Activated T-helper 1 cell treated with anti-CD3 and anti-CD28 coated beads, Interleukin-12 subunit alpha, Interleukin-12 subunit beta, Interleukin-2, Interleukin-4 antibody, amounts not matched to agents 30 ng/mL and 10 ng/mL and 1 ng/mL, durations not matched to agents 14 hours and 24 hours and 36 hours (primary cell): ENCODE results near the gene CFAP100. TPM values are rescaled to one million over a fixed set of nuclear protein-coding genes. Genes with fewer than 3 reads are reported as not detected.

Experiments
- DNase-seq: peaks from one replicate; pipeline ENCODE4 v3.0.0; 2021; ENCODE audit warnings: low spot score
- H3K27ac Mint-ChIP-seq: one replicate; pipeline ENCODE4 v1.8.0; 2021; ENCODE audit warnings: mild to moderate bottlenecking, mixed read lengths
- H3K27me3 Mint-ChIP-seq: one replicate; pipeline ENCODE4 v1.8.0; 2022; ENCODE audit warnings: mild to moderate bottlenecking, moderate library complexity, mixed read lengths; ENCODE audit not compliant: insufficient read depth
- H3K36me3 Mint-ChIP-seq: one replicate; pipeline ENCODE4 v1.8.0; 2021; ENCODE audit warnings: low read depth, mixed read lengths
- H3K4me1 Mint-ChIP-seq: one replicate; pipeline ENCODE4 v1.8.0; 2021; ENCODE audit warnings: low read depth, mixed read lengths
- H3K4me3 Mint-ChIP-seq: one replicate; pipeline ENCODE4 v1.8.0; 2021; ENCODE audit warnings: mild to moderate bottlenecking, moderate library complexity, mixed read lengths
- H3K9me3 Mint-ChIP-seq: one replicate; pipeline ENCODE4 v1.8.0; 2021; ENCODE audit warnings: mixed read lengths
- intact Hi-C: fragments of 100-400 bp; cut with micrococcal nuclease; formaldehyde crosslinking; loops from one replicate; pipeline ENCODE4 v1.15.1; 2024
- total RNA-seq: library from RNA; stranded (reverse); gene quantifications from 2 replicates; pipeline ENCODE4 v1.2.3, GENCODE V29; 2022

Gene CFAP100
- total RNA-seq, 1 donor from 2014 or later = not detected

DNA sequence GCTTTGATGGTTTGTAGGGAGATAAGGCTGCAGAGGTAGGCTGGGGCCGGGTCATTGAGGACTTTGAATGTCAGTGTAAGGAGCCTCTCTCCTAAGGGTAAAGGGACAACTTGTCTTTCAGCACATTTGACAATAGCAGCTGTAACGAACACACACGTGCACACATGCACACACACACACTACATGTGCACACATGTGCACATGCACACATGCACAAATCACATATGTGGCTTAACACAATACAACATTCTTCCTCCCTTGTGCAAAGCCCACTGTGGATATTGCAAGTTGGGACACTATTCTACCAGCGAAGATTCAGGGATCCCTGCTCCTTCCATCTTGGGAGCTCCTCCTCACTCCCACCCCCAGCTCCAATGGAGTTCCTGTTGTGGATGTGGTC is 1.1 kb upstream of the CFAP100 start:
- H3K4me1 Mint-ChIP-seq = peaks cover 5% of the 10 kb centered on the region
- H3K27ac Mint-ChIP-seq = no peak overlapping the region
- peaks cover 32% of the 10 kb centered on the region for H3K27me3 Mint-ChIP-seq
- no peaks in the 10 kb centered on the region for H3K9me3 Mint-ChIP-seq
- DNase-seq = no peak
- intact Hi-C loops = no loop called here
- H3K4me3 Mint-ChIP-seq = no peak overlapping the region
- H3K36me3 Mint-ChIP-seq = no peaks in the 10 kb centered on the region

DNA sequence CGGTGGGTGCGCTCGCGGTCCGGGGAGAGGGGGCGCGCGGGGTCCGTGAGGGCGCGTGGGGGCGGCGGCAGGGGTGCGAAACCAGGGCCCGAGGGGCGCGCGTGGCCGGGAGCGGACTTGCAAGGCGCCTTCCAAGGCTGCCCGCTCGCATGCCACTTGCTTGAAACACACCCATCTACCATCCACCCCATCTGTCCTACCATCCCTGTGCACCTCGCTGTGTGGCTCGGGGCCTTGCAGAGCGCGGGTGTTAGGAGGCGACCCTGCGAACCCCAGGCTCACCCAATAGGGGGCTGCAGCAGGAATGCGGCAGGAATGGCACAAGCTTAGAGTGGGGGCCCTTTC is 240 bp downstream of the CFAP100 start:
- no peaks in the 10 kb centered on the region for H3K36me3 Mint-ChIP-seq
- no peaks in the 10 kb centered on the region for H3K4me1 Mint-ChIP-seq
- no peak overlapping the region for H3K4me3 Mint-ChIP-seq
- no peak for DNase-seq
- H3K27me3 Mint-ChIP-seq = peaks cover 26% of the 10 kb centered on the region
- H3K27ac Mint-ChIP-seq = no peak overlapping the region
- H3K9me3 Mint-ChIP-seq = no peaks in the 10 kb centered on the region
- intact Hi-C loops = no loop called here

DNA sequence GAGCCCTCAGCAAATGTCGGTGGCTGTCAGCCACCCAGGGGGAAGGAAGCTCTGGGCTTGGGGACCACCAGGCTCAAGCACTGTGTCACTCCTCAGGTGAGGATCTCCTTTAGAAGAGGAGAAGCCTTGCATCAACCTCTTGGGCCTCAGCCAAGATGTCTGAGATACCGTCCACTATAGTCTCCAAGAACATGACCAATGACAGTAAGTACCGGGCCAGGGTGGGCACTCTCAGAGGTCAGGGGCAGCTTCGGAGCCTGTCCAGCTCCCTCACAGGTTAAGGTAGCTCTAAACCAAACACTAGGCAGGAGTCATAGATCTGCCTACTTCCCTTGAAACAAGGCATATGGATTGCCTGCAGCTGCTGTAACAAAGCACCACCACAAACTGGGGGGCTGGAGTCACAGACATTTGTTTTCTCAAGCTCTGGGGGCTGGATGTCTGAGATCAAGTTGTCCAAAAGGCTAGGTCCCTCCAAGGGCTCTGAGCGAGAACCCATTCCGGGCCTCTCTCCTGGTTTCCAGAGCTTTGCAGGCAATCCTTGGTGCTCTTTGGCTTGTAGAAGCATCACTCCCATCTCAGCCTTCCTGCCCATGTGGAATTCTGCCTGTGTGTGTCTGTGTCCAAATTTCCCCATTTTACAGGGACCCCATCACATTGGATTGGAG is 1.3 kb downstream of the CFAP100 start:
- no peaks in the 10 kb centered on the region for H3K4me1 Mint-ChIP-seq
- H3K36me3 Mint-ChIP-seq = no peaks in the 10 kb centered on the region
- H3K27ac Mint-ChIP-seq = no peak overlapping the region
- no peak overlapping the region for H3K4me3 Mint-ChIP-seq
- H3K27me3 Mint-ChIP-seq = peaks cover 25% of the 10 kb centered on the region
- intact Hi-C loops = no loop called here
- no peaks in the 10 kb centered on the region for H3K9me3 Mint-ChIP-seq
- no peak for DNase-seq

DNA sequence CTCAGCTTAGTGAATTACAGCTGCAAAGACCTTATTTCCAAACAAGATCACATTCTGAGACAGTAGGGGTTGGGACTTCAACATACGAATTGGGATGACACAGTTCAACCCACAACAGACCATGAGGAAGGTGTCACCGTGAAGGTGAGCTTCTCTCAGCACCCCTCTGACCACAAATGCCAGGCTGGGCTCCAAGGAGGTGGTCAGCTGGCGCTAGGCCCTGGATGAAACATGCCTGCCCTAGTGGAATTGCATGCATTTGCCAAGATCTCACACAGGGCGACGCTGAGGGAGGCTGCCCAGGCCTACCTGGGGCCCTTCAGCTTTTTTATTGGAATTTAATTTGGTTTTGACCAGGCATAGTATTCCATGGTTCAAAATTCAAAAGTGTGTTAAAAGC is 1.8 kb downstream of the CFAP100 start:
- intact Hi-C loops = no loop called here
- peaks cover 22% of the 10 kb centered on the region for H3K27me3 Mint-ChIP-seq
- H3K27ac Mint-ChIP-seq = no peak overlapping the region
- H3K36me3 Mint-ChIP-seq = no peaks in the 10 kb centered on the region
- DNase-seq = no peak
- H3K4me3 Mint-ChIP-seq = no peak overlapping the region
- H3K9me3 Mint-ChIP-seq = no peaks in the 10 kb centered on the region
- H3K4me1 Mint-ChIP-seq = no peaks in the 10 kb centered on the region

DNA sequence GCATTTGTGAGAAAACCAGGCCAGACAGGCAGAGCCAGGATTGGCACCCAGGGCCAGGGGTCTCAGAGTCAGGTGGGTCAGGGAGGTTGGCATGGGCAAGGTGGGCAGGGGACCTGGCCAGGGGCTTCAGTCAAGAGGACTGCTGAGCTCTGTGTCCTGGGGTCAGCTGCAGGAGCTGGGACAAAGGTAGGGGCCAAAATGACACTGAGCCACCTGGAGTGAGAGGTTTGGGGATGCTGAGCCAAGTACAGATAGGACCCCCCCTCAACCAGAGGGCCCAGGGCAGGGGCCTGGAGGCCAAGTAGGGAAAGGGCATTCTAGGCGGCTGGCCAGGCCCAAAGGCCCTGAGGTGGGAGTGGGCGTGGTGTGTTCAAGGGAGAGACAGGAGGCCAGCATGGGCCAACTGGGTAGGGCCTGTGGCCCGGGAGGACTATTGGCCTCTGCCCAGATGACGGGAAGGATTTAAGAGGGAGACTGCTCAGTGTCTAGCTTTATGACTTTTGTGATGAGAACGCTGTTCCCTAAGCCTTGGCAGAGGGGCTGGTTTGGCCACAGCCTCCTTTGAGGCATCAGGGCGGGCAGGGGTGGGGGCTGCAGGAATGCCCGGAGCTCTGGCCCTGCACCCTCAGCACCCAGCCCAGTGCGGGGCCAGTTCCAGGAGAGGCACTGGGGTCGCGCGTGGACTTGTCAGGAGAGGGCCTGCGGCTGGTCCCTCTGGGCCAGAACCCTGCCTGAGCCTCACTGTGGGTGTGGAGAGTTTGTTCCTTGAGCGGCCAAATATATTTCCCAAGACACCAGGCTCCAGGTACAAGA is 3.1 kb downstream of the CFAP100 start:
- Mint-ChIP-seq H3K27me3 (peaks cover 13% of the 10 kb centered on the region), H3K9me3 (no peaks in the 10 kb centered on the region), H3K27ac (no peak overlapping the region), H3K36me3 (no peaks in the 10 kb centered on the region), H3K4me3 (no peak overlapping the region), H3K4me1 (no peaks in the 10 kb centered on the region)
- intact Hi-C loops = no loop called here
- no peak for DNase-seq

DNA sequence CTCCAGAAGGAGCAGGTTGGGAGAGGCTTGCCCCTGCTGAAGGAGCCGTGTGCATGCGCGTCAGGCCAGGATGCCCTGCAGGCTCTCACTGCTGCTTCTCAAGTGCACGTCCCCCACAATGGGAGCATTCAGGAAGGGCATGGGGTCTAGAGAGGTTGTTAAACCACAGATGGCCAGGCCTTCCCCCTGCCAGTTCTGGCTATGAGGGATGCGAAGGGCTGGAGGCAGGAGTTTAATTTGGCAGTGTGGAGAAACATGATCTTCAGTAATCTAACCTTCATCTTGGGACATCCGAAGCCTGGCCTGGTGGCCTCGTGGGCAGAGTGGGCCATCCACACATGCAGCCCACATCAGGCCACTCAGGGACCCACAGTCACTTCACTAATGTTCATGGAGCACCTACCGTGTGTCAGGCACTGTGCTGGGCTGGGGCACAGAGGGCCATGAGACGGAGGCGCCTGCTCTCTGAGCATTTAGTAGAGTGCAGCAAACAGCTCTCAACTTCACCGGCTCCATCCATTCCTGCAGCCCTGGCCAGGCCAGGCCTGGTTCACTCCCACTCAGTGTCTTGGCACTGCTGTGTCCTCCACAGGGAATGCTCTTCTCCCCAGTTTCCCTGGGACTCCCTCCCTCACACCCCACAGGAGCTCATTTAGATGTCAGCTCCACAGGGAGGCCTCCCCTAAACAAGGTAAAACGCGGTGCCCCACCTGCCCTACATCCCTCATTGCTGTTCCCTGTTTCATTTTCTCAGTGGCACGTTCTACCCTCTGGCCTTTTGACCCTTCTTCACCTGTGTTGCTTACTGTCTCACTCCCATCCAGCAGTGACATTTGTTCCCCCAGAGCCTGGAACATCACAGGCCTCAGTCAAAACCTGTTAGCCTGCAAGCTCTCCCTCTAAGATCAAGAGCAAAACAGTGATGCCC is 4.0 kb downstream of the CFAP100 start:
- peaks cover 6% of the 10 kb centered on the region for H3K27me3 Mint-ChIP-seq
- no peak overlapping the region for H3K27ac Mint-ChIP-seq
- H3K9me3 Mint-ChIP-seq = no peaks in the 10 kb centered on the region
- intact Hi-C loops = no loop called here
- H3K4me3 Mint-ChIP-seq = no peak overlapping the region
- no peaks in the 10 kb centered on the region for H3K36me3 Mint-ChIP-seq
- no peak for DNase-seq
- no peaks in the 10 kb centered on the region for H3K4me1 Mint-ChIP-seq

DNA sequence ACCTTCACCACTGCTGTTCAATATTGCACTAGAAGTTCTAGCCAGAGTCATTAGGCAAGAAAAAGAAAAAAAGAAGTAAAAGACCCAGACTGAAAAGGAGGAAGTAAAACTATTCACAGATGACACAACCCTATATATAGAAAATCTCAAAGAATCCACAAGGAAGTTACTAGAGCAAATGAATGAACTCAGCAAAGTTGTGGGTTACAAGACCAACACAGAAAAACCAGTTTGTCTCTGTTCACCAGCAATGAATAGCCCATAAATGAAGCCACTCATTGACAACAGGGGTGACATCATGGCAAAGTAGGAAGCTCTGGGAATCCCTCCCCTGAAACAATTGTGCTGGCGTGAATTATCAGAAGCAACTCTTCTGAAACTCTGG is 4.6 kb downstream of the CFAP100 start:
- Mint-ChIP-seq H3K4me3 (no peak overlapping the region), H3K9me3 (no peaks in the 10 kb centered on the region), H3K36me3 (no peaks in the 10 kb centered on the region), H3K27me3 (peaks cover 4% of the 10 kb centered on the region), H3K27ac (no peak overlapping the region), H3K4me1 (no peaks in the 10 kb centered on the region)
- intact Hi-C loops = no loop called here
- no peak for DNase-seq

DNA sequence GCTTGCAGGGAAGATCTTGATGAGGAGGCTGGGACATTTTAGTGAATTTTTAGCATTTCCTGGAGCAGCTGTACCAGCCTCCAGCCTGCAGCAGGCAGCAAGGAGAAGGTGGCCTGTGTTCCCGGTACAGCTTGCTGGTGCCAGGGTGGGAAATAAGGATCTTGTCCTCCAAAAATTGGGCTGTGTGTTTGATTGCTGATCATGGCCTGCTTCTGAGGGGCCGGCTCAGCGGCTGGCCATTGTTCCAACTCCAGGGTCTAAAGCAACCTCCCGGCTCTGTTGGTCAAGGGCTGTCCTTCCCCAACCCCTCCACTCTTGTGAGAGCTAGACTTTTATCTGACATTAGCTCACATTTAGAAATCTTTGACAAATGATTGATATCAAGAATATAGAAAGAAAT is 5.0 kb downstream of the CFAP100 start:
- no peaks in the 10 kb centered on the region for H3K4me1 Mint-ChIP-seq
- peaks cover 2% of the 10 kb centered on the region for H3K27me3 Mint-ChIP-seq
- no peak for DNase-seq
- H3K27ac Mint-ChIP-seq = no peak overlapping the region
- H3K9me3 Mint-ChIP-seq = no peaks in the 10 kb centered on the region
- H3K4me3 Mint-ChIP-seq = no peak overlapping the region
- no peaks in the 10 kb centered on the region for H3K36me3 Mint-ChIP-seq
- intact Hi-C loops = no loop called here

DNA sequence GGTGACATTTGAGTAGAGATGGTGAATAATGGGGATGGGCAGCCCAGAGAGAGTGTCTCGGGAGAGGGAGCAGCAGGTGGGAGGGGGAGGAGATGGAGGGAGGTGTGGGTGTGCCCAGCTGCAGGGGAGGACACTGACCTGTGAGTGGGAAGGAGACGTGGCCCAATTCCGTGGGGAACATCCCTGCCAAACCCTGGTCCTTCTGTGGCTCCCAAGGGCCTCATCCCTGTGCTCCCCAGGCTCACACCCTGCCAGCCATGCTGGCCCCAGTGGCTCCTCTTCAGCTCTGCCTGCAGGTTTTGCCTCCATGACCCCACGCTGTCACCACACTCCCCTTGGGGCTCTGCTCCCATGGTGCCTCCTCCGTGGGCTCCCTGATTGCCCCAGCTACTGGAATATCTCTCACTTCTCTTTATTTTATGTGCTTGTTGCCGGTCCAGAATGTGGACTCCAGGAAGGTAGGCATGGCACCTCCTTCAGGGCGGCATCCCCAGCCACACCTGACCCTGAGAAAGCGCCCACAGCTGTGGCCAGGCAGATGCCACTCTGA is 7.0 kb downstream of the CFAP100 start:
- H3K4me1 Mint-ChIP-seq = no peaks in the 10 kb centered on the region

DNA sequence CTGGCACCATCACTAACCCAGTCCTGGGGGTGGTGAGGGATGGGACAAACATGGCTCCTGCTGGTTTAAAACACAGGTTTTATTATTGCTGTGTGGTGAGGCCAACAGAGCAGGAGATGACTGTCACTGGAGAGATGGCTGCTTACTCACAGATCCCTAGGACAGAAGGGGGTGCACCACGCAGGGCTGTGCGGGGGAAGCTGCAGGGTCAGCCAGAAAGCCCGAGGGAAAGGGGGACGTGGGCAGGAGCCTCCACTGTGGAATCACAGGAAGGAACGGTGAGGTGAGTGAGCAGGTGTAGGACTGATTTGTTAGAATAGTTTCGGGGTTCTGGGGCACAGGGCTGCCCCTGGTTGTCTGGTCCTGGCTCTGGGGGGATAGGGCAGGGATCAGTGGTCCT is 7.5 kb downstream of the CFAP100 start:
- intact Hi-C loops = no loop called here
- H3K27ac Mint-ChIP-seq = no peak overlapping the region
- peaks cover 1% of the 10 kb centered on the region for H3K27me3 Mint-ChIP-seq
- H3K9me3 Mint-ChIP-seq = no peaks in the 10 kb centered on the region
- H3K36me3 Mint-ChIP-seq = no peaks in the 10 kb centered on the region
- H3K4me3 Mint-ChIP-seq = no peak overlapping the region
- no peak for DNase-seq
- H3K4me1 Mint-ChIP-seq = no peaks in the 10 kb centered on the region

More for the DNA sequence above, 7.0 kb downstream of the CFAP100 start:
- Mint-ChIP-seq H3K9me3 (no peaks in the 10 kb centered on the region), H3K36me3 (no peaks in the 10 kb centered on the region), H3K27ac (no peak overlapping the region), H3K4me3 (no peak overlapping the region), H3K27me3 (peaks cover 2% of the 10 kb centered on the region)
- intact Hi-C loops = no loop called here
- no peak for DNase-seq

DNA sequence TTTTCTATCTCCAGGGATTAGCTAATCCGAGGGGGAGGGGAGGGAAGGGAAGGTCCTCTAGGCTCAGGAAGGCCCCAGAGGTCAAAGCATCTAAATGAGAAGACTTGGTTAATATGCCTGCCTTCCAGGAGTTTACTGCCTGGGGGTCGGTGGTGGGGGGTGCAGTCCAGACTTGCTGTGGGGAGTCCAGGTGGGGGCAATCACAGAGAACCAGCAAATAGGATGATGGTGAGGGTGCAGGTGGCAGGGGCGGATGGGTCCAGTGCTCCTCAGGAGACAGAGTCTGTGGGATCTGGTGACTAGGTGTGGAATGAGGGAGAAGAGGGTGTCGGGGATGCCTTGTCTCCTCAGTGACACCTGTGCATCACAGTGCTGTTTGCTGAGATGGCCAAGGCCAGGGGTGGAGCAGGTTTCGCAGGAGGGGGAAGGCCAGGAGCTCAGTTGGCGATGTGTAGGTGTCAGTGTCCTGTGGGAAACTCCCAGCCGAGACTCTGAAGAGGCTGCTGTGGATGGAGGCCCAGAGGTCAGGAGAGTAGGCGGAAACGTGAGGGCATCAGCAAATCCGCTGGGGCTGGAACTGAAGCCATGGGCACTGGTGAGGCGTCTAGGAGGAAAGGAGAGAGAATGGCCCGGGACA is 8.1 kb downstream of the CFAP100 start:
- H3K36me3 Mint-ChIP-seq = no peaks in the 10 kb centered on the region
- H3K4me1 Mint-ChIP-seq = no peaks in the 10 kb centered on the region
- H3K4me3 Mint-ChIP-seq = no peak overlapping the region
- no peaks in the 10 kb centered on the region for H3K27me3 Mint-ChIP-seq
- H3K9me3 Mint-ChIP-seq = no peaks in the 10 kb centered on the region
- intact Hi-C loops = no loop called here
- no peak overlapping the region for H3K27ac Mint-ChIP-seq
- DNase-seq = no peak

DNA sequence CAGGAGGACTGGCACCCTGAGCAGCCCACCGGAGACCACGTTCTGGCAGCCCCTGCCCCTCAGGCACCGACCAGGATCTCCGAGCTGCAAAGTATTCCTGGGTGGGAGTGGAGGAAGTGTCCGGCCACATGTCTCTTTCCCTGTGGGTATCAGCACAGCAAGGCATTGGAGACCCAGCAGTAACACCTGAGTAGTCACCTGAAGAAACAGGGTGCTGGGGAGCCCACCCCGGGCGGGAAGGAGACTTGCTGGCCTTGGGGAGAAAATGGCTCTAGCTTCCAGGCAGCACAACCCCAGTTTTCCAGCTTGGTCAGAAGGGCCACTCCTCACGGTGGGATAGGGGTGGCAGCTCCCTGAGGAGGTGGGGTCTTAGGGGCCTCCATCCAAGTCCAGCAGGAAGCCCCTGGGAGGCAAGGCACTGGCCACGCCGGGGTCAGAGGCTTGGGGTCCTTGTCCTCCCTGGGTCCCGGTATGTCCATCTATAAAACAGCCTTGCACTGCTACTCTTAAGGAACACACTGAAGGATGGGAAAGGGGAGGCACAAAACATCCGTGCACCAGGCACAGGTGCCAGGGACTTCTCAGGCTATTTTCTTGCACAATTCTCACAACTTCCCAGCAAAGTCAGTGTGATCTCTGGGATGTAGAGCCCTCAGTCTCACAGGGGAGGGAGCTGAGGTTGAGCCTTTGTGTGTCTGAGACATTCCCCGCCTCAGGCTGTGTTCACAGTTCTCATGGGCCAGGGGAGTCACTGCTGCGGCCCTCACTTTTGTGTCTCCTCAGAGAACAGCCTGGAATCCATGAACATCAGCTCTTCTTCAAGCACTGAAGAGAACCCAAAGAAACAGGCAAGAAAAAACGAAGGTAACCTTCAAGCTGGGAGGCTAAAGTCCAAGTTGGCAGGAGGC is 11.9 kb downstream of the CFAP100 start:
- no peak for DNase-seq
- Mint-ChIP-seq H3K4me1 (no peaks in the 10 kb centered on the region), H3K27me3 (peaks cover 10% of the 10 kb centered on the region), H3K9me3 (no peaks in the 10 kb centered on the region), H3K36me3 (no peaks in the 10 kb centered on the region), H3K4me3 (no peak overlapping the region), H3K27ac (no peak overlapping the region)
- intact Hi-C loops = no loop called here
